GM18867 (cell line): ENCODE results near the gene REEP2.
A peak's percentile ranks its signal among the peaks of the same experiment; 100 is the strongest.

Experiments
- ATAC-seq: cut with Tn5 transposase; IDR thresholded peaks from one replicate; pipeline ENCODE4 v1.9.1; 2021; ENCODE audit warnings: mild to moderate bottlenecking, moderate library complexity; ENCODE audit not compliant: unreplicated experiment

The REEP2 gene

GRCh38 chr5:138448481-138449398 is 9.9 kb downstream of the REEP2 start:
- no peak for ATAC-seq

GRCh38 chr5:138449501-138450239 is 10.8 kb downstream of the REEP2 start:
- peak; percentile 78 for ATAC-seq

- no peak for ATAC-seq
These were observed 12.1 kb downstream of the REEP2 start for GRCh38 chr5:138450971-138451370.

- ATAC-seq = no peak
These were observed 13.9 kb downstream of the REEP2 start for GRCh38 chr5:138452720-138453119.

DNA sequence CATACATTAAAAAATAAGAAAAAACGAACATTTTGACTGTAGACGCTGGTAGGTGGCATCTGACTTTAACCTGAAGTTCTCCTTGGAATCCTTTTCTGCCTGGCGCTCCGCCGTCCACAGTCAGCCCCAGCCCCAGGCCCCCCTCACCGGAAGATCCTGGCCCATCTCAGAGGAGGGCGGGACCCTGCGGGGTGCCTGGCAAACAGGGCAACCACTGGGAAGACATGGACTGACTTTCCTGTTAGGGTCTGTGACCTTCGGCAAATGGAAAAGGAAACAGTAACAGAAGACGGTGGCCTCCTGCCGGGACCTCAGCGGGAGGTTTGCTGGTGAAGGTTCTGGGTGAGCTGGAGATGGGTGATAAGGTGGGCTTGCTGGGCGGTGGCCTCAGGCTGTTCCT is 14.7 kb downstream of the REEP2 start:
- no peak for ATAC-seq

DNA sequence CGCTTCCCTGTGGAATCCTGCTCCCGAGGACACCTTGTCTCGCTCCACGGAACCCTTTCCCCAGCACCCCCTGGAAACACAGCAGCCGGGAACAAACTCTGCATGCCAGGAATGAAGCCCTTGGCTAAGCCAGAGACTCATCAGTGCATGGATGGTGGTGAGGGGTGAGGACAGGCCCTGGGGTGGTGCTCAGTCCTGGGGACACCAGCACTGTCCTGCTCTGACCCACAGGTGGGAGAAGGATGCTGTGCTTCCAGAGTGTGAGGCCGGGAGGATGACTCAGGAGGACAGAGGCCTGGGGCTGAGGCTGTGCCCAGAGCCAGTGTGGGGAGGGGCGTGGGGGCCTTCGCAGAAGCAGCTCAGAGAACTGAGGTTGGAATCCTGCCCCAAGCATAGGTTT is 15.3 kb downstream of the REEP2 start:
- no peak for ATAC-seq

DNA sequence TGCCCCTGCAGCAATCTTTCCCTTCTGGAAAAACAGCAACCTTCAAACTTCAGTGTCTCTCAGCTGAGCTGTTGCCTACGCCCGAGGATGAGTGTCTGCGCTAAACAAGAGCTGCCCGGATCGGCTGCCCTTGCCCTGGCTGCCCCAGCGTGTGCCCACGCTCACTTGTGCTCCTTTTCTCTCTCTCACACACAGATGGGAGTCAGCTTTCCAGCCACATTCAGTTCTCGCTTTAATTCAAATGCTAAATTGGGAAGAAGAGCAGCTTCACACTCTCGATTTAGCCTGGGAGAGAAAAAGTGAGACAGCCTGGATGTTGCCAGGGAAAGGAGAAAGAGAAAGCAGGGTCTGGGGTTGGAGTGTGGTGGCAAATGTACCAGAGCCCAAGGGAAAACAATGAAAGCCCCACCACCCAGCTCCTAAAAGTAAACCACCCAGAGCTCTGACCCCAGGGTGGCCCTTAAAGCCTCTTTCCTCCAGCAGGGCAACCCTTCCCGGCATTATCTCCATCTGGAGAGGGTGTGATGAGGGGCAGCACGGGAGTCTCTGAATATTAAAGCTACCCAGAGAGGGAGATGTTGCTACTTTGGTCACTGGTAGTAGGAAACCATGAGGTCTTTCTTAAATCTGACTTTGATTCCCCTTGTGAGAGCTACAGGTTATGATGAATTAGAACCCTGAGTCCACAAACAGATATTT is 16.5 kb downstream of the REEP2 start:
- ATAC-seq = no peak

DNA sequence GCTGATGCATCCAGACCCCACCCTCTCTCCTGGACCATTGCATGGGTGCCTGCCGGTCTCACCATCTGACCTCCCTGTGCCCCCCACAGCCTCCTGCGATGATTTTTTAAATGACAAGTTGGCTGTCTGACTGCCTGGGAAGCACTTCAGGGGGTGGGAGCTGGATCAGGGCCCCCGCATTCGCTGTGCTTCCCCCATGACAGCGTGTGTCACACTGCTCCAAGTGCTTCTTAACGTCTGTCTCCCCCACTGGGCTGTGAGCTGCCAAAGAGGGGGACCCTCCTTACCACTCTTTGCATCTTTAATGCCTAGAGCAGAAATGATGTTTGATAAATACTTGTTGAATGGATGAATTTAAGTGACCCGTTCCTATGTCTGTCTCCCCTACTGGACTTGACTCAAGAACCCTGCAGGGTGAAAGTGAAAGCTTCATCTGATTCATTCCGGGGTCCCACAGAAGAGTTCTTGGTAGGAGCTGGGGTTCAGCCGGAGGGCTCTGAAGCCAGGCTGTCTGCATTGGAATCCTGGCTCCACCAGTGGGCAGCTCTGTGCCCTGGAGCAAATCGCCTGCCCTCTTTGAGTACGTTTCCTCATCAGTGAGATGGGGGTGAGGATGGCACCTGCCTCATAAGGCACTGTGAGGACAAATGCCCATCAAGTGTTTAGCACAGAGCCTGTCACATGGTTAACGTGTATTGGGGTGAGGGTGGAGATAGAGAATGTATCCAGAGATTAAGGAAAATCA is 18.8 kb downstream of the REEP2 start:
- no peak for ATAC-seq

GRCh38 chr5:138458384-138458783 is 19.5 kb downstream of the REEP2 start:
- ATAC-seq = no peak

GRCh38 chr5:138458856-138459255 is 20.0 kb downstream of the REEP2 start:
- no peak for ATAC-seq

GRCh38 chr5:138459311-138459933 is 20.6 kb downstream of the REEP2 start:
- peak; percentile 33 for ATAC-seq

GRCh38 chr5:138460032-138460693 is 21.3 kb downstream of the REEP2 start:
- ATAC-seq = no peak

- no peak for ATAC-seq
These were observed 22.7 kb downstream of the REEP2 start for GRCh38 chr5:138461343-138462125.

DNA sequence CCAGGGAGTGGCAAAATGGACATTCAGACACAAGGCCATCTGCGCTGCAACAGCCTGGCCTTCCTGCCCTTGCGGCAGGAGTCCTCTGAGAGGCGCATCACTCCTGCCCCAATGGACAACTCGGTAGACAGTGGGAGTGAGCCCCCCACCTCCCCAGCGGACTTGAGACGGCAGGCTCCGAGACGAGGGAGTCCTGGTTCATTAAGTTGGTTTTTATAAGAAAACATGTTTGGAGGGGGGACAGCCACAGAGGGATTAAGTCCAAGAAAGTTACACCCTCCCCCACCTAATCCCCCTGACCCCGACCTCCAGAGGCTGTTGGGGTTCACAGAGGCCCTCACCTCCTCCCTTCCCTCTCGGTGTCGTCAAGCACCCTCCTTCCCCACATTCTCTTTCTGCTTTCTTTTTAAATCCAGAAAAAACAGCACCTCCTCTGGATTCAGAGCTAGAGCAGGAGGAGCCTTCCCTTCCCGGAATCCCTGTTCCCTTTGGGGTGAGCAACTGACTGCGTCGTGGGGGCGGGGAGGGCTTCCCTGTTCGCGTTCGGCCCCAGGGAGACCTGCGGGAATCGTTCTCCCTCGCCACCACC is 24.7 kb downstream of the REEP2 start:
- no peak for ATAC-seq

DNA sequence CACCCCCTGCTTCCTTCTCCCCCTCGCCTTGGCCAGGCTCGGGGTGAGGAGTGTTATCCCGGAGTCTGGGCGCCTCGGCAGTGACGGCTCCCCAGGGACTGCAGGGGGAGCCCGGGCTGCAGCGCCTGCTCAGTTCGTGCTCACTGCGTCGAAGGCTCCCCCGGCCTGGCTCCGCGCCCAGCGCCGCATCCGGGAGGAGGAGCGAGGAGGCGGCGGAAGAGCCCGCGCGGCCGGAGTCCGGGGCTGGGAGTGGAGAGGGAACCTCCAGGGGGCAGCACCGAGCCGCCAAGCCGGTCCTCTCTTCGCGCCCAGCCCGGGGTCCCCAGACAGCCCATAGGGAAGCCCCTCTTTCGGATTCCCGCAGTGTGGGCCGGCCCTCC is 25.1 kb downstream of the REEP2 start:
- ATAC-seq = peak; percentile 49

DNA sequence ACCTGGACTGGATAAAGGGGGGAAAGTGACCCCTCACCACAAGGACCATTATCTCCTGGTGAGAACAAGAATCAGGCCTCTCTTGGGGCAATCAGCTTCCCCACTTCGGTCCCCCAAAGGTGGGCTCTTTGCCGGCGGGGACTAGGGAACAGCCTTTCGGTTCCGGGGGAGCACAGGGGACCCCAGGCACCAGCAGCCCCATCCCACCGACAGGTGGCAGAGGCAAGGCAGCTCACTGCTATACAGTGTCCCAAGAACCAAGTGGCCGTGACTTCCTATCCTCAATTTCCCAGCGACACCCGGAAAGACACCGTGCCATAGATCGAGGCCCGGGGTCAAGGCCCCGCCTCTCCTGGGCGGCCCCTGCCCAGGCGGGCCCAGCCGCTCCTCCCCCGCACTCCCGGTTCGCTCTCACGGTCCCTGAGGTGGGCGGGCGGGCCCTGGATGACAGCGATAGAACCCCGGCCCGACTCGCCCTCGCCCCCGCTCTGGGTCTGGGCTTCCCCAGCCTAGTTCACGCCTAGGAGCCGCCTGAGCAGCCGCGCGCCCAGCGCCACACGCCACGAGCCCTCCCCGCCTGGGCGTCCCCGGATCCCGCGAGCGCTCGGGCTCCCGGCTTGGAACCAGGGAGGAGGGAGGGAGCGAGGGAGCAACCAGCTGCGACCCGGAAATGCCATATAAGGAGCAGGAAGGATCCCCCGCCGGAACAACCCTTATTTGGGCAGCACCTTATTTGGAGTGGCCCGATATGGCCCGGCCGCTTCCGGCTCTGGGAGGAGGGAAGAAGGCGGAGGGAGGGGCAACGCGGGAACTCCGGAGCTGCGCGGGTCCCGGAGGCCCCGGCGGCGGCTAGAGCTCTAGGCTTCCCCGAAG is 25.8 kb downstream of the REEP2 start:
- ATAC-seq = peak; percentile 76

- peak; percentile 57 for ATAC-seq
These were observed 26.6 kb downstream of the REEP2 start, which contains the start of gene EGR1 for GRCh38 chr5:138465261-138466124. Gene EGR1 (plus strand): TSS chr5:138465479. CDS start chr5:138465762, 283 bp downstream.
